Measurements from ENCODE around the gene DNAJC16.
"Not testable (repeated sequence)": the region's sequence is repeated elsewhere in the genome, so short reads cannot be mapped to it uniquely, and the experiment has no call there.

Gene DNAJC16

DNA sequence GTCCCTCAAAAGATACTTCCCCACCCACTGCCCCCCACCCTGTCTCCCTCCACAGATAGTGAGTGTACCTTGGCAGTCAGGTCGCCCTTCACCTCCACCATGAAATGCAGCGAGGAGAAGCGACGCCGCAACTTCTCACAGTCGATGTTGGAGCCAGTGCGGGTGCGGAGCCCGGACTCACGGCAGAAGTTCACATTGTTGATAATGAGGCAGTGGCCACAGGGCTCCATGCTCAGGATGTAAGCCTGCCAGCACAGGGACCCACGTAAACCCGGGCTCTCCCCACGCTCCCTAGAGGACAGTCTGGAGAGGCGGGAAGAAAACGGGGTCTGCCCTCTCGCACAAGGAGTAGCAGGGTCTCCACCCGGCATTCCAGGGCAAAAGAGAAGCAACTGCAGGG lies 19.8 kb upstream of the DNAJC16 start:
- DNase-seq (ENCODE audit: low spot score) = no peak

DNA sequence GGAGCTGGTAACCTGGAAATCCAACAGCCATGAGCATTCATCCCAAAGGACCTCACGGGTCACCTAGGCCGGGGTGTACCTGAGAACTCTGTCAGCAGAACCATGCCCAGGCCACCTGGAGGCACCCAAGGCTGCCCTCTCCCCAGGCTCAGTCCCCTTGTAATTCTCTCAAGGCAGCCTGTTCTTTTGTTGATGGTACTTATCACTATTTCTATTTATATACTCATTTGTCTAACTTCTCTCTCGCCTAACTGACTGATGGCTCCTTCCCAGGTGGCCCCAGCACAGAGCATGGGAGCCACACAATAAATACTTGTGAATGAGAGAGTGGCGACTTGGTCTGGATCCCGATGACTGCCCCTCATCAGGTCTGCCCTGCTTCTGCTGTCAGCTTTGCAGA lies 19.4 kb upstream of the DNAJC16 start:
- DNase-seq (ENCODE audit: low spot score) = no peak

DNA sequence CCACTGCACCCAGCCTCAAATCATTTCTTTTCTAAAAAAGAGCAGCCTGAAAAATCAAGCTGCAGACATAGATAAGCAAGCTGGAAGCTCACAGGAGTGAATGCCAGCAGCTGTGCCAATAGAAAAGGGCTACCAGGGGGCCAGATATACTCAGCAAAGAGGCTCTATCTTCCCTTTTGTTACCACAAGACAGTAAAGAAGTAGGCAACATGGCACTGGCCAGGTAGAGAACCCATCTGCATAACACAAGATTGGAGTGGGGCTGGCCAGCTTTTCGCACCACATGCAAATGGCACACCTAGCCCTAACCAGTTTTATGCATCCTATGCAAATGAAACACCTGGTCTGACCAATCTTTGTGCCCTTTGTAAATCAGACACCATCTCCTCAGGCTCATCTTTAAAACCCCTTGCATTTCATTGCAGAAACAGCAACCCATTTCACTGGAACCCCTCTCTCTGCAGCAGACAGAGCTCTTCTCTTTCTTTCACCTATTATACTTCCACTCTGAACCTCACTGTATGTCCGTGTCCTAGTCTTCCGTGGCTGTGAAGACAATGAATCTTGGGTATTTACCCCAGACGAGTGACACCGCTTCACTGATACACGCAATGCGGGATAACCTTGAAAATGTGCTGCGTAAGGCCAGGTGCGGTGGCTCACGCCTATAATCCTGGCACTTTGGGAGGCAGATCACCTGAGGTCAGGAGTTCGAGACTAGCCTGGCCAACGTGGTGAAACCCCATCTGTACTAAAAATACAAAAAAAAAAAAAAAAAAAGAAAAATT lies 17.8 kb upstream of the DNAJC16 start:
- DNase-seq (ENCODE audit: low spot score) = no peak

DNA sequence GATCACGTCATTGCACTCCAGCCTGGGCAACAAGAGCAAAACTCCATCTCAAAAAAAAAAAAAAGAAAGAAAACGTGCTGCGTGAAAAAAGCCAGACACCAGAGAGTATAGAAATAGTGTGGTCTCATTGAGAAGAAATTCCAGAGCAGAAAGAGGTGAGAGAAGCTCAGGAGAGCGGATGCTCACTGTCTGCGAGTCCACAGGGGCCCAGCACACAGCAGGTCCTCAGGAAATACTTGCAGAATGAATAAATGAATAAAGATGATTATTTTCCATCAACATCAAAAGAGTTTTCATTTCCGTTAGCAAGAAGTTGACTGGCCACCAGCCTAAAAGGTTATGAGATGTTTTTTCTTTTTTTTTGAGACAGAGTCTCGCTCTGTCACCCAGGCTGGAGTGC lies 17.1 kb upstream of the DNAJC16 start:
- DNase-seq (ENCODE audit: low spot score) = no peak

DNA sequence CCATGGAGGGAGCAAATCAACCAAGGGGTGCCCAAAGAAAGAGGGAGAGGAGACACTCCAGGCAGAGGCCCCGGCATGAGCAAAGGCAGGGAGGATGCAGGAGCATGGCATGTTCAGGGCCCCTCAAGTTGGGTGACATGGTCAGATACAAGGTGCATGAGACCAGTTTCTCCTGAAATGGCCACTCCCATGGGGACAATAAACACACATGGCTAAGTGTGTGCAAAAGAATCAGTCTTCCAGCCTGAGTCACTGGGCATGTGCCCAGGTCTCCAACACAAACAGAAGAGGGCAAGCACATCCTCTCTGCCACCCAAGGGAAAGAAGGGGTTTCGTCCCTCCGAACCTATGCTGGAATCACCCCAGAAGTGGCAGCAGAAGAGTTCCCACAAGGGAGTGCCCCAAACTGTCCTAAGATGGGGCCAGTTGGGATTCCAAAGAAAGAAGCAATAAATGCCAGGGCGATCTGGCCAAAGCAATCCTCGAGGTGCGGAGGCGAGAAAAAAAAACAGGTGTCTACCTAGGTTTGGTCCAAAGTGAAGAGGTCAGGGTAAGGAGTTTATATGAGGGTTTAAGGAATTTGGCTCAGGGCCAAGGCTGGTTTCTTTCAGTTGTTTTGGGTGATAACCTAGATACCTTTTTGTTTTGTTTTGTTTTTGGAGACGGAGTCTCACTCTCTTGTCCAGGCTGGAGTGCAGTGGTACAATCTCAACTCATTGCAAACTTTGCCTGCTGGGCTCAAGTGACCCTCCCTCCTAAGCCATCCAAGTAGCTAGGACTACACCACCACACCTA lies 15.8 kb upstream of the DNAJC16 start:
- no peak for DNase-seq (ENCODE audit: low spot score)

DNA sequence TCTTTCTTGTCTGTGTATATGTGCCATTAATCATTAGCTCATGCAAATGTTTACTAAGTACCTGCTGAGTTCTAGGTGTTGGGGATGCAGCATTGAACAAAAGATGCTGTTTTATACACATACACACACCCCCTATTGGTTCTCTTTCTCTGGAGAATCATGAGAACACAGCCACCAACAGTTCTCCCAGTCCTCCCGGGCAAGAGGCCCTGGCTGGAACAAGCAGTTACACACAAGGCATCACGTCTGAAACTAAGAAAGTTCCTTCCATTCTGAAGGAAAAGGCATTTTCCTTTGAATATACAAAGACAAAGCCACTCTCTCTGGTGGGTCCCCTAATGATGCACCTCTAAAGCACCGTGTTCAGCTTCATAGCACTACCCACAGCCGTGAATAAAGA lies 13.5 kb upstream of the DNAJC16 start:
- DNase-seq (ENCODE audit: low spot score) = no peak

DNA sequence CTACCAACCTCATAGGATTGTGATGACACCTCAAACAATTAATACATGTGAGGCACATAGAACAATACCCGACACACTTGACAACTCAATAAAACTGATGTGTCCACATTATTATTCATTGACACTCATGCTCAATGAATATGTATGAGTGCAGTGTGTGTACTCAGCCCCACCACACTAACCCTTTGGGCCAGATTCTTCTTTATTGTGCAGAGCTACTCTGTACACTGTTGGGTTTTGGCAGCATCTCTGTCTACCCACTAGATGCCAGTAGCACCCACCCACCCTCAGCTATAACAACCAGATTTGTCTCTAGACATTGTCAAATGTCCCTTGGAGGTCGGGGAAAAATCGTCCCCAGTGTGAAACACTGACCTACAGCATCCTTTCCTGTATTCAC lies 12.7 kb upstream of the DNAJC16 start:
- DNase-seq (ENCODE audit: low spot score) = no peak

DNA sequence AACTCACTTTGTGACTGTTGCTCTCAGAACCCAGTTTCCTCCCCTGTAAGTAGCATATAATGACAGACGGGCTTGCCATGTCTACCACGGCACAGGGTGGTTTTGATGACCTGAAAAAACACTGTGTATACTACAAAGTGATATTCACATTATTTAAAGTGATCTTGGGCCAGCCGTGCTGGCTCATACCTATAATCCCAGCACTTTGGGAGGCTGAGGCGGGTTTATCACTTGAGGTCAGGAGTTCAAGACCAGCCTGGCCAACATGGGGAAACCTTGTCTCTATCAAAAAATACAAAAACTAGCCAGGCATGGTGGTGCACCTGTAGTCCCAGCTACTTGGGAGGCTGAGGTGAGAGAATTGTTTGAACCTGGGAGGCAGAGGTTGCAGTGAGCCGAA lies 12.1 kb upstream of the DNAJC16 start:
- DNase-seq (ENCODE audit: low spot score) = not testable (repeated sequence)

DNA sequence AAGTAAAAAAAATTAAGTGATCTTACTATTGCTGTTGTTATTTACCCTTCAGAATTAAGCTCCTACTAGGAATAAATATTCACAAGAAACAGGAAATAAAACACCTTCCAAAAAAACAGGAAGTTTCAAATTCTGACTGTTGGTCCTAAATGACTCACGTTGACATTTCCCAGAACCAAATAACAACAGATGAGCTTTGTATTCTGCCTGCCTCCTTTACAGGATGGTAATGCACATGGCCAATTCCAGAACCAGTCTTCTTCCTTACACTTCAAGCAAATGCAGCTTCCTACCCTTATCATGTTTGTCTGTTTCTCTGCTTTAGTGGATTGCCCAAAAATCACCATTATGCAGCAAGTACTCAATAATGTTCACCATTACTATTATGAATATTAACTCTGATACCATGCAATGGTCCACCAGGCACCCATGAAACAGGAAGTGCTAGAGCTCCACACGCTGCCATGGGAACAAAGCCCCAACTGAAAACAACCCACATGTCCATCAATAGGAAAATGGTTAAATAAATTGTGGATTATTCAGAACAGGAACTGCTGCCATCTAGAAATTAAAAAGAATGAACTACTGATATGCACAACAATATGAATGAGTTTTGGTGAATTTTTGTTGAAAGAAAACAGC lies 11.5 kb upstream of the DNAJC16 start:
- DNase-seq (ENCODE audit: low spot score) = no peak

DNA sequence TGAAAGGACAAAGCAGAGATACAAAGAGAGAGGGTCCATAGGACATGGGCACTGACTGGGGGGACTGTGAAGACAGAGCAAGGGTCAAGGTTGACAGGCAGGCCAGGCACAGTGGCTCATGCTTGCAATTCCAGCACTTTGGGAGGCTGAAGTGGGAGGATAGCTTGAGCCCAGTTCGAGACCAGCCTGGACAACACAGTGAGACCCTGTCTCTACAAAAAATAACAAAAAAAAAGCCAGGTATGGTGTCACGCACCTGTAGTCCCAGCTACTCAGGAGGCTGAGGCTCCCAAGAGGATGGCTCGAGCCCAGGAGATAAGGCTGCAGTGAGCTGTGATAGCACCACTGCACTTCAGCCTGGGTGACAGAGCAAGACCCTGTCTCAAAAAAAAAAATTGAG lies 7.0 kb upstream of the DNAJC16 start:
- no peak for DNase-seq (ENCODE audit: low spot score)

DNA sequence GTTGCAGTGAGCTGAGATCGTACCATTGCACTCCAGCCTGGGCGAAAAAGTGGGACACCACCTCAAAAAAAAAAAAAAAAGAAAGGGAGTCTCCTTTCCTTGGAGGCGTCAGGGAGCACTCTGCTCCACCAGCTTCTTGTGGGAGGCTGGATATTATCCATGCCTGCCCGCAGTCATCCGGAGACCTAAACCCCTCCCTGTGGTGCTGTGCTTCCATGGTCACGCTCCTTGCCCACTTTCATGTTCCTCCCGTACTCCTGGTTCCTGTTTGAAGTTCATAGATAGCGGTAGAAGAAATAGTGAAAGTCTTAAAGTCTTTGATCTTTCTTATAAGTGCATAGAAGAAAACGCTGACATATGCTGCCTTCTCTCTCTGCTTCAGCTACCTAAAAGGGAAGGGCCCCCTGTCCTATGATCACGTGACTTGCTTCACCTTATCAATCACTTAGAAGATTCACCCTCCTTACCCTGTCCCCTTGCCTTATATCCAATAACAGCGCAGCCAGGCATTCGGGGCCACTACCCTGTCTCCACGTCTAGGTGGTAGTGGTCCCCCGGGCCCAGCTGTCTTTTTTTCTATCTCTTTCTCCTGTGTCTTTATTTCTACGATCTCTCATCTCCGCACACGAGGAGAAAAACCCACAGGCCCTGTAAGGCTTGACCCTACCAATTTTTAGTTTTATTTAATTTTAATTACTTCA lies 5.3 kb upstream of the DNAJC16 start:
- not testable (repeated sequence) for DNase-seq (ENCODE audit: low spot score)

DNA sequence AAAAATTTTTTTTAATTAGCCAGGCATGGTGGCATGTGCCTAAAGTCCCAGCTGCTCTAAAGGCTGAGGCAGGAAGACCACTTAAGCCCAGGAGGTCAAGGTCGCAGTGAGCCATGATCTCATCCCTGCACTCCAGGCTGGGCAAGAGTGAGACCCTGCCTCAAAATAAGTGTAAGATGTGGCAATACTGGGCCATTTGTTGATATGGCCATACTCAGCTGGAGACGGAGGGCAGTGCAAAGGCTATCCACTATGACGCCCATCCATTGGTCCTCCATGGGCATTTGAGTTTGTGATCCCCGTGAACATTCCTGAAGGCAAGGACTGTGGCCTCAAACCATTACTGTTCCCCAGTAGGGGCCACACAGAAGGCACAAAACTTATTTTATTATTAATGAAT lies 4.1 kb upstream of the DNAJC16 start:
- DNase-seq (ENCODE audit: low spot score) = no peak

DNA sequence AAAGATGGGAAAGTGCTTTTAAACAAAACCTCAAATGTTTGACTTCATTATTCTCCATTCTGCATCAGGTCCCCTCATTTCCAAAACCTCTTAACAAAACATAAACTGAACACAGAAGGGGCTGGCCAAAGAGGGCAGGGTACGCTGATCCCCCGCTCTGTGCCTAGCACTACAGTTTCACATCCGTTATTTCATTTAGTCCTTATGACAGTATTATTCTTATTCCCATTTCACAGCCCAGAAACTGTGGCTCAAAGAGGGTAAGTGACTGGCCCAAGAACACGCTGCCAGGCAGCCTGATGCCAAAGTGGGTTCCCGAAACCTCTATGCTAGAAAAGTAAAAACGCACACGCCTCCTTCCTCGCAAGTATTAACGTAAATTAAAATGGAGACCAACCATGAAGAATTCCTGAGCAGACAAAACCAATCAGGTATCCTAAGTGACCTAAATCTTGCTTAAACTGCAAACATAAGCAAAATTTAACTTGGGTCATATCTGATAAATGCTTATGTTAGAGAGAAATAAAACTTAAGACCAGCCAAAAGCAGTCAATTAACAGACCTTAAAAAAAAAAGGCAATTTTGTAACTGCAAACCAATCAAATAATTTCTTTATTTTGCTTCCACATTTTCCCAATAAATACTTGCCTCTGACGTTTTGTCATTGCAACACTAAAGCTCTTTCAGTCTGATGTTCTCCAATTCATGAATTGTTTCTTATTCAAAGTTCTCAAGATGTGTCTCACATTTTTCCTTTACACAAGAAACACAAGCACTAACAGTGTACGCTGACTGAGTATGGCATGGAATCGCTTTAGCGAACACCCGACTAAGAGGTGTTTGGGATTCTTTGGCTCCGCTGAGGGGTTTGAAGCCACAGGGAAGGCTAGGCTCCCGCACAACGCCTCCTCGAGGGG lies 3.3 kb upstream of the DNAJC16 start:
- DNase-seq (ENCODE audit: low spot score) = no peak

DNA sequence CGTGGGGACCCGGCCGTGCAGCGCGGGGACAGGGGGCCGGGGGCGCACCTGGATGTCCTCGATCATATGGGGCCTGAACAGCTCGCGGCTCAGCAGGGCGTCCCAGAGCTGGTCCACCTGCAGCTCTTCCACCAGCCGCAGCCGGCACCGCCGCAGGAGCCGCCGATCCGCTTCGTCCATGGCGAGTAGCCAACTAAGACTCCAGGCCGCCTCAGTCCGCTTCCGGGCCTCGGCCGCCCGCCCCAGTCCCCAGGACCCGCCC lies 2.7 kb upstream of the DNAJC16 start, which contains the start of gene CASP9:
CASP9 (minus strand) TSS at position 195 of the 262 bp plus-strand sequence; CDS start at position 180, 15 bp downstream.
- no peak for DNase-seq (ENCODE audit: low spot score)

DNA sequence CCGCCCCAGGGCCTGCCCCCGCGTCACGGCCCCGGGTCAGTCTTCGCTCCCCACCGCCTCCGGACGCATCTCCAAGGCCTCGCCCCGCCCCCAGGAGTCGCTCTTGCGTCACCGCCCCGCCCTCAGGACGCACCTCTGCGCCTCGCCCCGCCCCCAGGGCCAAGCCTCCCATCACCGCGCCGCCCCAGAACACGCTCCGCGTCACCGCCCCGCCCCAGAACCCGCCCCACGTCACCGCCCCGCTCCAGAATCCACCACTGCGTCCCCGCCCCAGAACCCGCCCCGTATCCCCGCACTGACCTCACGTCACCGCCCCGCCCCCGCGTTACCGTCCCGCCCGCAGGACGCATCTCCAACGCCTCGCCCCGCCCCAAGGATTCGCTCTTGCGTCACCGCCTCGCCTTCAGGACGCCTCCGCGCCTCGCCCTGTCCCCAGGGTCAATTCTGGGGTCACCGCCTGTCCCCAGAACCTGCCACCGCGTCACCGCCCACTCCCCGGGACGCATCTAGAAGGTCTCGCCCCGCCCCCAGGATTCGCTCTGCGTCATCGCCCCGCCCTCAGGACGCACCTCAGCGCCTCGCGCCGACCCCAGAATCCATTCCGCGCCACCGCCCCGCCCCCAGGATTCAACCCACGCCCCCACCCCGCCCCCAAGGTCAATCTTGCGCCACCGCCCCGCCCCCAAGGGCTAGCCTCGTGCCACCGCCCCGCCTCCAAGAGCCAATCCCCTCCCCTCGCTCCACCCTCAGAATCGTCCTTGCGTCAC lies 2.2 kb upstream of the DNAJC16 start:
- DNase-seq (ENCODE audit: low spot score) = peak; percentile 91

DNA sequence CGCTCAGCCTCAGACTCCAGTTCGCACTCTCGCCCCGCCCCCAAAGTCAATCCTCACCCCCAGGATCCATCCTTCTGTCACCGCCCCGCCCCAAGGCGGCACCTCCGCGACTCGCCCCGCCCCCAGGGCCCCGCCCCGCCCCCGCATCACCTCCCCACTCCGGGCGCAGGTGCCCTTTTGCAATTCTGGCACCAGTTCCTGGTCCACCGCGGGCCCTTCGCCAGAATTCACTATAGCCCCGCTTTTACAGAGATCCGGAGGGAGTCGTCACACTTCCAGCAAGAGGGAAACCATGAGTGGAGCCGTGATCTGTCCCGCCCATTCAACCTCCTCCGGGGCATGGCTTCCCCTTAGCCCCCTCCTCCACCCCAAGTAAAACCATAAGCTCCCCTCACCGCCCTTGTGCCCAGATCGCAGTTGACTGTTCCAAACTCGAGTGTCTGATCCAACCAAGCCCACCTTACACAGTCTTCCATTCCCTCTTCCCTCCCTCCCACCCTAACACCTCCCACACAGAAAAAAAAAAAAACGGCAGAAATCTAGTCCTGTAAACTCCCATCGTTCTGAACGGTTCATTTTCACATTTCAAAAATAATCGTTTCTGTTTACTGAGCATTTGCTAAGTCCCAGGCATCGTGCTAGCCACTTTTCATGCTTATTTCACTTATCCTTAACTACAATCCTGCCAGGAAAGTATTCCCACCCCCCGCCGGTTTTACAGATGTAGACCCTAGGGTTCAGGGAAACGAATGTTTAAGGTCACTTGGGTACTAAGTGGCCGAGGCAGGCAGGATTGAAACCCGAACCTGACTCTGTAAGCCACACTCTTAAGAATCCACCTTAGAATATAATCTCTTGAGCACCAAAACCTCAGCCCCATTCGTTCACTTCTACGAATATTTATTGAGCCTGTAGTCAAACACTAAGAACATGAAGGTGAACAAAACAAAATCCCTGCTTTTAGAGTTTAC lies 1.3 kb upstream of the DNAJC16 start:
- no peak for DNase-seq (ENCODE audit: low spot score)

DNA sequence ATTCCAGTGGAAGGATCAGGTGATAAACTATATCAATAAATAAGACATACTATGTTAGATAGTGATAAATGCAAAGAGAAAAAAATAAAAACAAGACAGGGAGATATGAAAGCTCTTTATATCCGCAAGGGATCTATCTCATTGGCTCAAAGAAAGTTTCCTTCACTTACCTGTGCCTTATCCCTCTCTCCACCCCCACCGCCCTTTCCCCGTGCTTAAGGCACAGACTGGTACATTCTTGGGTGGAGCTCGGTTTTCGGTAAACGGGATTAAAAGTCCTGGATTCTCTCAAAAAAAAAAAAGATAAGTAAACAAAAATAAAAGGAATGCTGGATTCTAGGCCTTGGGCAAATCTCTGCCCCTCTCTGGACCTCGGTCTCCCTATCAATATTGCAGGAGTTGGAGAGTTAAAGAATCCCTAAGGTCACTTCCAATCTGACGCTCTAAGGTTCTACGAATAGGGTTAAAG lies 593 bp upstream of the DNAJC16 start:
- DNase-seq (ENCODE audit: low spot score) = no peak

DNA sequence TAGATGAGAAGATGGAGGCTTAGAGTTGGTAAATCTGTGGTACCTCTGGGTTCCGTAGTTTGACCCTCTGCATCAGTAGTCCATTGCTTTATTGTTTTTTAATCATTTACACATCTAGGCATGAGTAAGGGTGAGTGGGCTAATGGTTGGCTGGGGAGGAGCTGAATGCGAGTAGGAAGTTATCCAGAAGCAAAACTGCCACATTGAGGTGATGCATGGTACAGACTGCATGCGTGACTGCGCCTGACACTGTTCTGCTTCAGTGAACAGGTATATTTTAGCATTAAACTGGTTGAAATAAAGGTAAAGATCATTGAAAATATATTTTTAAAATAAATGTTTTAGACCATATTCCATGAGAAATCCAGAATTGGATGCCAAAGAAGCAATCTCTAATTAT lies 4.4 kb downstream of the DNAJC16 start:
- no peak for DNase-seq (ENCODE audit: low spot score)

DNA sequence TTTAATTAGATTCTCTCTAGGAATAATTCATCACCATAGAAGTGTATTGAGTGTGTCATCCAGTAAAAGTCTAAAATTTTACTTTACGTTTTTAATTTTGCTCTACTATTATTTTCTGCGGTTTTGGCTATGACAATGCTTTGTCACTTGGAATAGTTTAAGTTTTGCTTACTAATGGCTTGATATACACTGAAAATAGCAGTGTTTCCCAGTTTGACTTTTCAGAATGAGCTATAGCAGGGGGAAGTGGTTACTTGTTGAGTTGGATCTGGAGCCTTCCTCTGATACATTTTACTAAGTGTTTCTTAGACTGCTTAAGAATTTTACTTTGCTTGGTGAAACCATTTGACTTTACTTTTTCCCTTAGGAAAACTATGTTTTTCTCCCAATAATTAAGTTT lies 5.0 kb downstream of the DNAJC16 start:
- no peak for DNase-seq (ENCODE audit: low spot score)

Measured in SK-N-DZ (cell line).